GM19395 (cell line): ENCODE data around the gene ALKBH7.
"Not testable (repeated sequence)": the region's sequence is repeated elsewhere in the genome, so short reads cannot be mapped to it uniquely, and the experiment has no call there.

Source experiments
- ATAC-seq: cut with Tn5 transposase; IDR thresholded peaks from one replicate; pipeline ENCODE4 v1.9.1; 2021; ENCODE audit warnings: mild to moderate bottlenecking, moderate library complexity; ENCODE audit not compliant: unreplicated experiment

Gene ALKBH7

GRCh38 chr19:6372594-6373095, at the start of gene ALKBH7:
TSS of gene ALKBH7 (plus strand) at chr19:6372794. CDS start at chr19:6372821, 27 bp downstream.
- ATAC-seq: peak; percentile 85

GRCh38 chr19:6324757-6325156, 47.8 kb upstream of the ALKBH7 start:
- no peak for ATAC-seq

- ATAC-seq: no peak
Measured at GRCh38 chr19:6325614-6326013, 47.0 kb upstream of the ALKBH7 start.

- no peak for ATAC-seq
Measured at GRCh38 chr19:6326815-6327214, 45.8 kb upstream of the ALKBH7 start.

- ATAC-seq: no peak
Measured at GRCh38 chr19:6333439-6333838, 39.2 kb upstream of the ALKBH7 start, which contains the start of gene ACER1. TSS of gene ACER1 (minus strand) at chr19:6333612. CDS start at chr19:6333551, 61 bp downstream.

- ATAC-seq: no peak
Measured at GRCh38 chr19:6334490-6335285, 37.9 kb upstream of the ALKBH7 start.

GRCh38 chr19:6340493-6341201, 31.9 kb upstream of the ALKBH7 start:
- ATAC-seq: no peak

- no peak for ATAC-seq
Measured at GRCh38 chr19:6343462-6343861, 29.1 kb upstream of the ALKBH7 start.

- ATAC-seq: not testable (repeated sequence)
Measured at GRCh38 chr19:6349271-6349670, 23.3 kb upstream of the ALKBH7 start.

- ATAC-seq: no peak
Measured at GRCh38 chr19:6350688-6351087, 21.9 kb upstream of the ALKBH7 start.

- no peak for ATAC-seq
Measured at GRCh38 chr19:6352381-6353165, 20.0 kb upstream of the ALKBH7 start.

- no peak for ATAC-seq
Measured at GRCh38 chr19:6354098-6354674, 18.4 kb upstream of the ALKBH7 start.

GRCh38 chr19:6355321-6356040, 17.1 kb upstream of the ALKBH7 start:
- ATAC-seq: not testable (repeated sequence)

- ATAC-seq: no peak
Measured at GRCh38 chr19:6357174-6357573, 15.4 kb upstream of the ALKBH7 start.

GRCh38 chr19:6358003-6358402, 14.6 kb upstream of the ALKBH7 start:
- ATAC-seq: no peak

- ATAC-seq: no peak
Measured at GRCh38 chr19:6359568-6360341, 12.8 kb upstream of the ALKBH7 start.

- not testable (repeated sequence) for ATAC-seq
Measured at GRCh38 chr19:6360445-6360844, 12.1 kb upstream of the ALKBH7 start.

GRCh38 chr19:6360857-6361216, 11.8 kb upstream of the ALKBH7 start:
- not testable (repeated sequence) for ATAC-seq

GRCh38 chr19:6362027-6362350, 10.6 kb upstream of the ALKBH7 start:
- ATAC-seq: no peak
